H4 (cell line): ENCODE measurements around the gene RAB6B. TPM values are rescaled to one million over a fixed set of nuclear protein-coding genes. Genes with fewer than 3 reads are reported as not detected.

Source experiments
- DNase-seq: peaks from one replicate; pipeline ENCODE4 v3.0.0-alpha.2; 2015; ENCODE audit warnings: low spot score
- total RNA-seq: library from RNA; depleted of rRNA; stranded (reverse); fragments of >200 nt; shearing (Covaris generic); gene quantifications from 2 replicates; pipeline ENCODE4 v1.2.3, GENCODE V29; 2014; rRNA removed

Gene RAB6B
- total RNA-seq = 1.1 and 1.5 TPM in 2 replicates

GRCh38 chr3:133895208-133896001, at the start of gene RAB6B:
Gene RAB6B (minus strand): TSS chr3:133895882. CDS start chr3:133895466, 416 bp downstream.
- DNase-seq = no peak

DNA sequence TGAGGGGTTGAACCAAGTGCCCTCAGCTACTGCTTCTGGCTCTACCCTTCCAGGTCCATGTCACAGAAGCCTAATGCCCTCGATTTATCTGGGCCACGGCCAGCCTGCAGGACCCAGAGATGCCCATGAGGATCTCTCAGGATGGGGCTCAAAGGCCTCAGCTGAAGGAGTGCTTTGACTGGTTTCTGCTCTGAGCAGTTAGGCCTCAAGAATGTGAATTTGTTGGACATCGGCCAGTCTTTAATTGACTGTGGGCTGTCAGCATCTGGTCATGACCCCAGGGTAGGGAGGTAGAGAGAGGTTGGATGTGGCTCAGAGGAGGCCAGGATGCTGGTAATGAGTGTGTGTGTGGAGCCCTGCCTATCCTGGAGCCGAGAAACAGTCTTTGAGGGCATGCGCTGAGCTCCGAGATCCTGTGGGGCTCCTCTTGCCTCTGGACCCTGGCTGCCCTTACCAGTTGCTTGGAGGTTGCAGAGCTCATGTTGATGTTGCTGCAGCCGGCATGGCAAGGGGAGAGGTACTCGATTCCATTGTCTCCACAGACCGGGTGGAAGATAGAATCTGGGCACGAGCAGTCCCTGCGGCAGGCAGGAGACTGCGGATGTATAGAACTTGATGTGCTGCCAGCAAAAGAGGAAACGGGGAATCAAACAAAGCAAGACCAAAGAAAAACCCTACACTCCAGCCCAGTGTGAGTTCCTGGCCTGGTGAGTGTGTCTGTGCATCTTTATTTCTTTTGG, 49.1 kb upstream of the RAB6B start:
- DNase-seq = peak; percentile 99

GRCh38 chr3:133944181-133944580, 48.5 kb upstream of the RAB6B start:
- peak; percentile 94 for DNase-seq

DNA sequence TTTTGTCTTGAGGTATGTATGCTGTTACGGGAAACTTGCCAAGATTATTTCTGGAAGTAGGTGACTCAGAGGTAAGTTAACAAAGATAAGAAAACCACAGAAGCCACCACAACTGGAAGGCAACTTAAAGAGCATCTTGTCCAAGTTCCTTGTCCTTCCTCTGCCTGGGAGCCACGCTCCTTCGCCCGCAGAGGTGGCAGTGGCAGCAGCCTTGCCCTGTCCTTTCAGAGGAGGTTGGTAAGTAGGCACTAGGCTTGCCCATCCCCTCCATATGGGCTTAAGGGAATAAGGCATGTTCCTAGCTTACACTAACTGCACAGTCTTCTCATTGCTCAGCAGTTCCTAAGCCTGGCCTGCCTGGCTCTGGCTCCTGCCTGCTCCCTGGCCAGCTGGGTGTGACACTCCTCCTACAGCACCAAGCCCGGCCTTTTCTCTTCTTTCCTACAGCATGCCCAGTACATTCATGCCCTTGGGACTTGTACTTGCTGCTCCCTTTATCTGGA, 48.0 kb upstream of the RAB6B start:
- peak; percentile 96 for DNase-seq

GRCh38 chr3:133943031-133943535, 47.4 kb upstream of the RAB6B start:
- no peak for DNase-seq

DNA sequence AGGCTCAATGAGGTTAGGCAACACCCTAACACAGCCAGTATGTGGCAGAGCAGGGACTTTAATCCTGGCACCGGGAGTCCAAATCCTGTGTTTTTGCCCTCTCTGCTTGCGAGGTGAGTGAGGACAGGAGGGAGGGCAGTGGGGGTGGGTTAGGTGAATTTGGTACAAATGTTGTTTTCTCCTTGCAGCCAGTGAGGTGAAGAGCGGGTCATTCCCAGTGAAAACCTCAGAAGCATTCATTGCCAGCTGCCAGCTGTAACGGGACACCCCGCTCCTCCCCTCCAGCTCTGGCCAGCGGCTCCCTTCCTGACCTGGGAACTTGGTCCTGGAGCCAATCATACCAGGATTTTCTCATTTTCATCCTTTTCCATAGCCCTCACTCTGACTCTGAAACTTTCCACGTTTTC, 45.7 kb upstream of the RAB6B start:
- DNase-seq = peak; percentile 91

DNA sequence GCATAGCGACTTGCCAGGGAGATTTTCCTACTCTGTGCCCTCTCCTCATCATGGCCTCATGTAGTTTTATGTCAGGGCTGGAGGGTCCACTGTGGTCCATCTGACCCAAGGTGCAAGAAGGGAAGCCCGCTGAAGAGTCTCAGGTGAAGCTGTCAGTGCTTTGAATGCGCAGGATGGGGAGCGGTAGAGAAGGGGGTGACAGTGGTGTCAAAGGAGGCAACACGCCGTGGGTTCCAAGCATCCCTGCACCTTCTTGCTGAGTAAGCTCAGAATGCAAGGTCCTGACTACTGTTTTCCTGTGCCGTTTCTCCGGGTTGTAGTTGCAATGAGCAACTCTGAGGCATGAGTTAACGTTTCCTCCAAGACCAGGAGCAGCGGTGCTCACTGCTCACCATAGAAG, 44.9 kb upstream of the RAB6B start:
- no peak for DNase-seq

DNA sequence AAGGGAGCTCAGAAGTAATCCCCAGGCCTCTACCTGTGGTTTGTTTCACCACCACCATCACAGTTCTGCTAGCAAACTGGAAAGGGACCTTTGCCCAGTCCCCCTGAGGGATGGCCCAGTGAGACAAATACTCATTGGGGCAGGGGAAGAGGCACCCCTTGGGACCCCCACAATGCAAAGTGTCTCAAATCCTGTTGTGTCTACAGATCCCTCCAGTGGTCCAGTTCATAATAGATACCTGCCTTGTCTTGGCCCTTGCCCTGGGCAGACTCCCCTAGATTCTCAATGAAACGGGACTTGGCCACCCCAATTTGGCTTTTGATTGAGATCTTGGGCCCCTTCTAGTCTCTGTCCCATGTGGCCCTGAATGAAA, 43.8 kb upstream of the RAB6B start:
- no peak for DNase-seq

DNA sequence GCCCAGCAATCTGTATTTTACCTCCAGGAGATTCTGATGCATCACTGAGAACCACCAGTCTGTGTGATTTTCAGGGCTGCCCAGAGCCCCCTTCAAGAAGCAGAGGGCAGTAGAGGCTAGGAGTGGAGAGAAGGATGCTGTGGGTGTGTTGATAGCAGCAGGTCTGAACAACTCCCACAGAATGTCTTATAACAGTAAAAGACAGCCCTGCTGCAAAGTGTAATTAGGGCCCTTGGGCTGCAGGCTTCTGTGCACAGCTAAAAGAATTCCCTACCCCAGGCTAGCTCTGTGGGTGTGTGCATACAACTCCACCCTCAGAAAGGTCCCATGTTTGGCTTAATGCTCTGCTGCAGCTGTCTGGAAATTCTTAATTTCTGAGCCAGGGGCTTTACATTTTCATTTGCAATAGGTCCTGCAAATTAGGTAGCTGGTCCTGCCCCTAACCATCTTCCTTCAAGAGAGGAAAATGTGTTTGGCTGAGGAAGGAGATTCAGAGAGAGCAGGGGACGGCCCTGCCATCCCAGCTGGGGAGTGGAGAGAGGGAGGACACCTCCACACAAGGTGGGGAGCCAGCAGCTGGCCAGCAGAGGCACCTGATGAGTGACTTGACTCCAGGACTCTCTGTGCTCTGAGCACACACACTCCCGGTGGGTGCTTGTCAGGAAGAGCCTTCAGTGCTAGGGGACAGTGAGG, 43.2 kb upstream of the RAB6B start:
- no peak for DNase-seq

DNA sequence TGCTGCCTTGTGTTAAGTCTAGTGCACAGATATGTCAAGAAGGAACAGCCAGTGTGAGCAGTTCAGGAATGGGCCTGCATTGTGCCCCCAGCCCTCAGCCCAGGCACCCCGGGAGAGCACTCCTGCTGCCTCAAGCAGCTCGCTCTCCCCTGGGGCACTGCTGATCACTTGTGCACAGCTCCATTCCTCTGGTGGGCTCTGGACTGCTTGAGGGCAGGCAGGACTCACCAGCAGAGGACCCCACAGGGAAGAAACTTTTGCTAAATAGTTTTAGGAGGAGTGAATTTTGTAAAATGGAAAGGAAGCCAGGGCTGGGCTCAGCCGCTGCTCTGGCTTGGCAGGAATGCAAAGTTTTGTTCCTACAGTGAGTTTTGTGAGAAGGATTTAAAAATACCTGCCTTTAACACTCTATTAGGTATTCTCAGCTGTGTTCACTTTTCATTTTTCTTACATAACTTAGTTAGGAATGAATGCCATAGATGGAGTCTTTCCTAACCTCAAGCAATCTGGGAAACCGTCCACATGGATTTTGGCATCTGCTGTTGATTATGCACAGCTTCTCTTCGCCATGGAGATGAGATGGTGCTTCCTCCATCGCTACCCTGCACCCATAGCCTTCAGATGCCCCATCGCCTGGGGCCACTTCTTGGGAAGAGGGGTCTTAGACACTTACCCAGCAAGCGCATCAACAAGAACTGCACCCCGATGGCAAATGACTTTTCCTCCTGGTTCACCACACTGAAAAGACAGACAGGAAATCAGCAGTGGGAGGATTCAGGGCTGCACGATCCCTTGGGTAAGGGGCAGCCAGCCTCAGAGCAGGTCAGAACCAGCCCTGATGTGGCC, 42.3 kb upstream of the RAB6B start:
- DNase-seq = no peak

DNA sequence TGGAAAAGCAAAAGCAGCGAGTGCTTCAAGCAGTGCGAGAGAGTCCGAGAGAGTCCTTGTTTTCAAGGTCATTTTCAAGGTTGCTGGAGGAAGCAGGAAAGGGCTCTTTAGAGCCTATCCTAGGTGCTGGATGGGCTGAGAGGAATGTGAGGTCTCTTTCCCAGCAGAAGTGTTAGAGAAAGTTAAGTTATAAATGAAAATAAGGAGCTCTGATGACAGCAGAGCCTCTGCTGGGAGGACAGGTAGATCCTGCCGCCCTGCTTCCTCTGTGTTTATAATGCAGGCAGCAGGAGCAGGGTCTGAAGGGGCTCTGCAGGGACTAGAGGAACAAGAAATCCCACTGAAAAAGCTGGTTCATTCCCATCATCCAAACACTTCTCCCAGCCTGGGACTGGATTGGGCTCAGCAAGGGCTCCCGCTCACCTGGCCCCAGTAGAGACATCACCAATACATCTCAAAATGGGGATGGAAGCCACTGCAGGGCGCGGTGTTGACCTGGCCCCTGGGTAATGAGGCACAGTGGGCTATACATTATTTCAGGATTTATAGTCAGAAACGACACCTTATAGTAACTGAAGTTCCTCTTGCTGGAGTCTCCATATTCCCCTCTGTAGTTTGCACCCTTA, 41.5 kb upstream of the RAB6B start:
- DNase-seq = no peak

- no peak for DNase-seq
Observed at GRCh38 chr3:133935843-133936769, 40.4 kb upstream of the RAB6B start.

- no peak for DNase-seq
Observed at GRCh38 chr3:133934996-133935842, 39.5 kb upstream of the RAB6B start.

- no peak for DNase-seq
Observed at GRCh38 chr3:133934073-133934970, 38.6 kb upstream of the RAB6B start.

- peak; percentile 4 for DNase-seq
Observed at GRCh38 chr3:133933097-133934024, 37.7 kb upstream of the RAB6B start.

GRCh38 chr3:133932009-133932408, 36.3 kb upstream of the RAB6B start:
- no peak for DNase-seq
